IMR-90 (cell line): ENCODE data around the gene SLC26A1.

Experiments
- CEBPB ChIP-seq: IDR thresholded peaks from 2 replicates; pipeline ENCODE4 v1.6.1; 2012; ENCODE audit warnings: low read depth, low read length, improper control_type of control experiment
- CTCF ChIP-seq: conservative IDR thresholded peaks from 2 replicates; pipeline ENCODE4 v1.5.1; 2012; ENCODE audit warnings: mild to moderate bottlenecking, low read depth, low read length, improper control_type of control experiment
- POLR2A ChIP-seq: IDR thresholded peaks from 2 replicates; pipeline ENCODE4 v1.6.1; 2012; ENCODE audit warnings: mild to moderate bottlenecking, low read depth, low read length
- RCOR1 ChIP-seq: IDR thresholded peaks from 2 replicates; pipeline ENCODE4 v1.6.1; 2012; ENCODE audit warnings: mild to moderate bottlenecking, low read length, improper control_type of control experiment; ENCODE audit not compliant: insufficient replicate concordance
- SMC3 ChIP-seq: fragments of 150-350 bp; IDR thresholded peaks from 2 replicates; pipeline ENCODE4 v1.6.1; 2016; ENCODE audit warnings: low read depth, mild to moderate bottlenecking, antibody characterized with exemption, low read length, moderate library complexity
- USF2 ChIP-seq: fragments of 150-350 bp; IDR thresholded peaks from 2 replicates; pipeline ENCODE4 v1.6.1; 2017; ENCODE audit warnings: mild to moderate bottlenecking, antibody characterized with exemption, low read length, low read depth

- TF ChIP-seq CEBPB (no peak), RCOR1 (no peak), CTCF (no peak), USF2 (no peak), SMC3 (no peak), POLR2A (no peak)
Observed at GRCh38 chr4:982814-983213, 10.4 kb downstream of the SLC26A1 start.
